ENCODE data around the gene DUOXA2.

The DUOXA2 gene

GRCh38 chr15:45091576-45091975 lies 22.6 kb upstream of the DUOXA2 start:
- POLR2A ChIA-PET: no interaction called here
- DNase-seq (ENCODE audit: extremely low spot score): no peak
- CTCF ChIA-PET: no interaction called here
- no peak for TF ChIP-seq ARNT (IDR thresholded peaks at IDR 0.05)
- TF ChIP-seq SP1 (IDR thresholded peaks at IDR 0.05): no peak
- TF ChIP-seq TARDBP (IDR thresholded peaks at IDR 0.05): no peak
- TF ChIP-seq CTBP1 (IDR thresholded peaks at IDR 0.05; ENCODE audit: borderline replicate concordance): no peak
- no peak for TF ChIP-seq PKNOX1 (IDR thresholded peaks at IDR 0.05)
- TF ChIP-seq L3MBTL2 (conservative IDR thresholded peaks at IDR 0.05): no peak
- TF ChIP-seq HDGF (IDR thresholded peaks at IDR 0.05; ENCODE audit: borderline replicate concordance): no peak
- TF ChIP-seq NFRKB (IDR thresholded peaks at IDR 0.05): no peak
- no peak for TF ChIP-seq ZNF384 (IDR thresholded peaks at IDR 0.05)
- TF ChIP-seq FOXA1 (IDR thresholded peaks at IDR 0.05): no peak
- no peak for TF ChIP-seq FOXK2 (IDR thresholded peaks at IDR 0.05)
- TF ChIP-seq ELF4 (IDR thresholded peaks at IDR 0.05): no peak
- TF ChIP-seq FOXM1 (IDR thresholded peaks at IDR 0.05; ENCODE audit: borderline replicate concordance): no peak

GRCh38 chr15:45093013-45093412 lies 21.1 kb upstream of the DUOXA2 start:
- ChIA-PET POLR2A (no interaction called here), CTCF (no interaction called here)

GRCh38 chr15:45093622-45094357 lies 20.3 kb upstream of the DUOXA2 start:
- no peak for DNase-seq (ENCODE audit: extremely low spot score)
- POLR2A ChIA-PET: no interaction called here
- CTCF ChIA-PET: no interaction called here
- TF ChIP-seq L3MBTL2 (conservative IDR thresholded peaks at IDR 0.05) (no peak), BHLHE40 (IDR thresholded peaks at IDR 0.05; ENCODE audit: borderline replicate concordance) (no peak), TARDBP (IDR thresholded peaks at IDR 0.05) (no peak), FOXA1 (IDR thresholded peaks at IDR 0.05) (no peak), HDGF (IDR thresholded peaks at IDR 0.05; ENCODE audit: borderline replicate concordance) (no peak), FOXK2 (IDR thresholded peaks at IDR 0.05) (no peak), SUZ12 (IDR thresholded peaks at IDR 0.05) (no peak), ELF4 (IDR thresholded peaks at IDR 0.05) (no peak), FOXM1 (IDR thresholded peaks at IDR 0.05; ENCODE audit: borderline replicate concordance) (no peak), CTBP1 (IDR thresholded peaks at IDR 0.05; ENCODE audit: borderline replicate concordance) (no peak), NFRKB (IDR thresholded peaks at IDR 0.05) (no peak), SP1 (IDR thresholded peaks at IDR 0.05) (no peak), PKNOX1 (IDR thresholded peaks at IDR 0.05) (no peak), ARNT (IDR thresholded peaks at IDR 0.05) (no peak), ZNF384 (IDR thresholded peaks at IDR 0.05) (no peak), LEF1 (IDR thresholded peaks at IDR 0.05; ENCODE audit: borderline replicate concordance) (no peak)

More at GRCh38 chr15:45093013-45093412, 21.1 kb upstream of the DUOXA2 start:
- no peak for DNase-seq (ENCODE audit: extremely low spot score)
- no peak for TF ChIP-seq FOXM1 (IDR thresholded peaks at IDR 0.05; ENCODE audit: borderline replicate concordance)
- TF ChIP-seq ELF4 (IDR thresholded peaks at IDR 0.05): no peak
- TF ChIP-seq TARDBP (IDR thresholded peaks at IDR 0.05): no peak
- TF ChIP-seq CTBP1 (IDR thresholded peaks at IDR 0.05; ENCODE audit: borderline replicate concordance): no peak
- no peak for TF ChIP-seq HDGF (IDR thresholded peaks at IDR 0.05; ENCODE audit: borderline replicate concordance)
- TF ChIP-seq BHLHE40 (IDR thresholded peaks at IDR 0.05; ENCODE audit: borderline replicate concordance): no peak
- TF ChIP-seq L3MBTL2 (conservative IDR thresholded peaks at IDR 0.05): no peak
- no peak for TF ChIP-seq SP1 (IDR thresholded peaks at IDR 0.05)
- no peak for TF ChIP-seq ZNF384 (IDR thresholded peaks at IDR 0.05)
- no peak for TF ChIP-seq LEF1 (IDR thresholded peaks at IDR 0.05; ENCODE audit: borderline replicate concordance)
- TF ChIP-seq FOXK2 (IDR thresholded peaks at IDR 0.05): no peak
- no peak for TF ChIP-seq ARNT (IDR thresholded peaks at IDR 0.05)
- TF ChIP-seq SUZ12 (IDR thresholded peaks at IDR 0.05): no peak
- TF ChIP-seq PKNOX1 (IDR thresholded peaks at IDR 0.05): no peak

GRCh38 chr15:45094358-45094730 lies 19.8 kb upstream of the DUOXA2 start:
- ChIA-PET CTCF (no interaction called here), POLR2A (no interaction called here)
- DNase-seq (ENCODE audit: extremely low spot score): no peak
- TF ChIP-seq NFRKB (IDR thresholded peaks at IDR 0.05) (no peak), PKNOX1 (IDR thresholded peaks at IDR 0.05) (no peak), ARNT (IDR thresholded peaks at IDR 0.05) (no peak), CTBP1 (IDR thresholded peaks at IDR 0.05; ENCODE audit: borderline replicate concordance) (no peak), BHLHE40 (IDR thresholded peaks at IDR 0.05; ENCODE audit: borderline replicate concordance) (no peak), SUZ12 (IDR thresholded peaks at IDR 0.05) (no peak), HDGF (IDR thresholded peaks at IDR 0.05; ENCODE audit: borderline replicate concordance) (no peak), FOXA1 (IDR thresholded peaks at IDR 0.05) (no peak), FOXM1 (IDR thresholded peaks at IDR 0.05; ENCODE audit: borderline replicate concordance) (no peak), SP1 (IDR thresholded peaks at IDR 0.05) (no peak), LEF1 (IDR thresholded peaks at IDR 0.05; ENCODE audit: borderline replicate concordance) (no peak), L3MBTL2 (conservative IDR thresholded peaks at IDR 0.05) (no peak), ZNF384 (IDR thresholded peaks at IDR 0.05) (no peak), TARDBP (IDR thresholded peaks at IDR 0.05) (no peak), ELF4 (IDR thresholded peaks at IDR 0.05) (no peak), FOXK2 (IDR thresholded peaks at IDR 0.05) (no peak)

- ChIA-PET CTCF (no interaction called here), POLR2A (no interaction called here)
- TF ChIP-seq ARNT (IDR thresholded peaks at IDR 0.05) (no peak), FOXM1 (IDR thresholded peaks at IDR 0.05; ENCODE audit: borderline replicate concordance) (no peak), BHLHE40 (IDR thresholded peaks at IDR 0.05; ENCODE audit: borderline replicate concordance) (no peak), FOXA1 (IDR thresholded peaks at IDR 0.05) (no peak), CTBP1 (IDR thresholded peaks at IDR 0.05; ENCODE audit: borderline replicate concordance) (no peak)
- DNase-seq (ENCODE audit: extremely low spot score): no peak
Observed at GRCh38 chr15:45095661-45096060, 18.5 kb upstream of the DUOXA2 start.

Measured in HEK293T (cell line).